GM12878 (cell line): Measurements from ENCODE around the gene RANGAP1. TPM values are rescaled to one million over a fixed set of nuclear protein-coding genes. Genes with fewer than 3 reads are reported as not detected.

Experiments used
- ATAC-seq: fragments of 200-7000 bp; cut with Tn5 transposase; 3 replicates; pipeline ENCODE4 v1.9.1; 2020; ENCODE audit warnings: mild to moderate bottlenecking, moderate library complexity
- BruUV-seq: library from RNA; stranded (reverse); fragments of 400-500 nt; replicated peaks from 2 replicates; lab custom pipeline; 2021; lab: Mats Ljungman, UMichigan
- CTCF ChIA-PET: fragments of 300-600 bp; sonication (Branson Sonifier 250); formaldehyde crosslinking; extraction: SDS; loops from one replicate; lab custom pipeline; 2021; ENCODE audit warnings: inconsistent platforms; lab: Yijun Ruan, JAX
- POLR2A ChIA-PET: fragments of 350-600 bp; formaldehyde crosslinking; extraction: SDS; loops from one replicate; lab custom pipeline; 2021; ENCODE audit warnings: inconsistent platforms; lab: Charles Lee
- RAD21 ChIA-PET: fragments of 300-600 bp; sonication (Branson Sonifier 250); formaldehyde crosslinking; loops from one replicate; lab custom pipeline; 2023; ENCODE audit warnings: antibody characterized with exemption; ENCODE audit not compliant: unreplicated experiment; lab: Charles Lee
- SMC1A ChIA-PET: fragments of 300-600 bp; sonication (Branson Sonifier 250); formaldehyde crosslinking; loops from one replicate; lab custom pipeline; 2023; ENCODE audit not compliant: unreplicated experiment, uncharacterized antibody; lab: Charles Lee
- DNase-seq: peaks from one replicate; pipeline ENCODE4 v3.0.0-alpha.2; 2011; ENCODE audit warnings: low read depth, low spot score
- FAIRE-seq: peaks from 3 replicates; lab custom pipeline; 2011; peaks lifted over from hg19 to GRCh38; lab: Jason Lieb, UNC
- H2AFZ ChIP-seq: 2 replicates; pipeline ENCODE4 v1.6.0; 2011; ENCODE audit warnings: low read depth, low read length, control low read depth; ENCODE audit not compliant: control insufficient read depth
- H3K27ac ChIP-seq: 2 replicates; pipeline ENCODE4 v1.5.1; 2011; ENCODE audit warnings: control low read depth; ENCODE audit not compliant: control insufficient read depth, insufficient read depth
- H3K27me3 ChIP-seq, 2 experiments: replicated peaks in 1 of 2; 2 replicates each; pipeline versions ENCODE4 v1.6.0 to v1.6.1; 2011; ENCODE audit warnings: low read length in 1 of 2; ENCODE audit not compliant: control insufficient read depth in 2 of 2, insufficient read depth in 2 of 2
- H3K36me3 ChIP-seq, 2 experiments: 2 replicates each; pipeline ENCODE4 v1.5.1; 2011; ENCODE audit warnings: low read length in 1 of 2; ENCODE audit not compliant: control insufficient read depth in 2 of 2, insufficient read depth in 2 of 2
- H3K4me1 ChIP-seq: 2 replicates; pipeline ENCODE4 v1.6.1; 2011; ENCODE audit warnings: mild to moderate bottlenecking, low read length, moderate library complexity, mixed read lengths; ENCODE audit not compliant: control insufficient read depth, insufficient read depth
- H3K4me2 ChIP-seq: 2 replicates; pipeline ENCODE4 v1.6.0; 2011; ENCODE audit warnings: control low read depth; ENCODE audit not compliant: control insufficient read depth, insufficient read depth
- H3K4me3 ChIP-seq: fragments of 200-600 bp; sonication (generic); 2 replicates; pipeline ENCODE4 v1.5.1; 2016
- H3K79me2 ChIP-seq: 2 replicates; pipeline ENCODE4 v1.6.0; 2011; ENCODE audit warnings: low read length; ENCODE audit not compliant: control insufficient read depth, insufficient read depth
- H3K9ac ChIP-seq: 2 replicates; pipeline ENCODE4 v1.8.0; 2011; ENCODE audit warnings: low read length, control low read depth, mixed read lengths; ENCODE audit not compliant: control insufficient read depth, insufficient read depth
- H3K9me3 ChIP-seq: replicated peaks from 3 replicates; pipeline ENCODE4 v1.5.1; 2011; ENCODE audit warnings: mild to moderate bottlenecking, low read length; ENCODE audit not compliant: control insufficient read depth, insufficient read depth
- H4K20me1 ChIP-seq: 2 replicates; pipeline ENCODE4 v1.6.0; 2011; ENCODE audit not compliant: control insufficient read depth, insufficient read depth
- CBX3 ChIP-seq: fragments of 200-600 bp; sonication (generic); IDR thresholded peaks from 2 replicates; pipeline ENCODE4 v1.6.1; 2016; ENCODE audit warnings: low read depth, borderline replicate concordance
- IRF4 ChIP-seq: IDR thresholded peaks from 2 replicates; pipeline ENCODE4 v1.6.1; 2011; ENCODE audit warnings: low read depth, low read length
- KAT2A ChIP-seq: conservative IDR thresholded peaks from 2 replicates; pipeline ENCODE4 v1.6.1; 2011; ENCODE audit warnings: low read depth, low read length; ENCODE audit not compliant: control insufficient read depth
- MEF2B ChIP-seq: fragments of 450-650 bp; IDR thresholded peaks from 2 replicates; pipeline ENCODE4 v1.6.1; 2018; ENCODE audit warnings: mild to moderate bottlenecking, moderate library complexity; ENCODE audit not compliant: partially characterized antibody, poor library complexity, severe bottlenecking
- NFXL1 ChIP-seq: fragments of 450-650 bp; IDR thresholded peaks from 2 replicates; pipeline ENCODE4 v1.6.1; 2017; ENCODE audit warnings: antibody characterized with exemption, mild to moderate bottlenecking, borderline replicate concordance
- PAX5 ChIP-seq: IDR thresholded peaks from 2 replicates; pipeline ENCODE4 v1.6.1; 2011; ENCODE audit warnings: low read depth, low read length, borderline replicate concordance
- PAX8 ChIP-seq: fragments of 450-650 bp; IDR thresholded peaks from 2 replicates; pipeline ENCODE4 v1.6.1; 2017; ENCODE audit warnings: mild to moderate bottlenecking, moderate library complexity
- SPI1 ChIP-seq: IDR thresholded peaks from 2 replicates; pipeline ENCODE4 v1.6.1; 2011; ENCODE audit warnings: low read depth, mild to moderate bottlenecking, low read length, moderate library complexity, borderline replicate concordance; ENCODE audit not compliant: insufficient read depth
- TARDBP ChIP-seq: IDR thresholded peaks from 2 replicates; pipeline ENCODE4 v1.6.1; 2016; ENCODE audit warnings: borderline replicate concordance
- WGBS: methylation state at CpG from one replicate; pipeline ENCODE4 v1.1.6; 2016; ENCODE audit warnings: low lambda C conversion rate; ENCODE audit not compliant: insufficient replicate concordance, insufficient coverage; ENCODE audit errors: missing lambda C conversion rate; 5-methylcytosine and 5-hydroxymethylcytosine counted together
- in situ Hi-C: fragments of 300-500 bp; cut with MboI; formaldehyde crosslinking; loops from 9 replicates; pipeline ENCODE4 v1.14.3; 2018; ENCODE audit warnings: mixed read lengths
- intact Hi-C: fragments of 100-400 bp; cut with micrococcal nuclease; formaldehyde crosslinking; loops from one replicate; pipeline ENCODE4 v1.14.2; 2022; ENCODE audit not compliant: unreplicated experiment
- polyA plus RNA-seq, 11 experiments: library from polyadenylated mRNA; depleted of rRNA in 4 of 11; unstranded in 6 of 11; stranded (reverse) in 5 of 11; fragments of >200 nt; fragmentation: Nextera tagmentation in 4 of 11; fragmentation: Illumina TruSeq in 1 of 11; extraction: Ambion mirVana in 4 of 11; extraction: Trizol in 1 of 11; gene quantifications; 1 replicate in 1 of 11; 2 replicates in 10 of 11; pipeline versions ENCODE4 v1.2.1 to v1.2.3, GENCODE V29; 2011 to 2016; ENCODE audit warnings: inconsistent platforms in 2 of 11, missing spikeins in 2 of 11, low read depth in 1 of 11
- total RNA-seq, 4 experiments: library from RNA; depleted of rRNA in 3 of 4; stranded (reverse); fragments of >200 nt in 3 of 4; fragmentation: Illumina TruSeq in 1 of 4; extraction: Trizol in 1 of 4; gene quantifications; 2 replicates each; pipeline versions ENCODE4 v1.2.1 to v1.2.3, GENCODE V29; 2013 to 2021
- TF ChIP-seq, protein P1 (sequence below): IDR thresholded peaks from 2 replicates; pipeline ENCODE4 v1.6.1; 2012; ENCODE audit warnings: low read depth, low read length, improper control_type of control experiment
- TF ChIP-seq, protein P2 (sequence below): IDR thresholded peaks from 2 replicates; pipeline ENCODE4 v1.6.1; 2011; ENCODE audit warnings: borderline replicate concordance, low read depth, mild to moderate bottlenecking, moderate library complexity, mixed read lengths, low read length; ENCODE audit not compliant: insufficient read depth; ENCODE audit errors: extremely low read length
- TF ChIP-seq, protein P3 (sequence below): fragments of 150-350 bp; IDR thresholded peaks from 2 replicates; pipeline ENCODE4 v1.6.1; 2016; ENCODE audit warnings: low read depth, low read length

RANGAP1 gene
- total and polyA plus RNA-seq, 10 of the 15 experiments (the other 5 are each of a cell fraction or from before 2014, with no cell fraction given) = 2.5 to 109 (median 60.2) TPM

DNA sequence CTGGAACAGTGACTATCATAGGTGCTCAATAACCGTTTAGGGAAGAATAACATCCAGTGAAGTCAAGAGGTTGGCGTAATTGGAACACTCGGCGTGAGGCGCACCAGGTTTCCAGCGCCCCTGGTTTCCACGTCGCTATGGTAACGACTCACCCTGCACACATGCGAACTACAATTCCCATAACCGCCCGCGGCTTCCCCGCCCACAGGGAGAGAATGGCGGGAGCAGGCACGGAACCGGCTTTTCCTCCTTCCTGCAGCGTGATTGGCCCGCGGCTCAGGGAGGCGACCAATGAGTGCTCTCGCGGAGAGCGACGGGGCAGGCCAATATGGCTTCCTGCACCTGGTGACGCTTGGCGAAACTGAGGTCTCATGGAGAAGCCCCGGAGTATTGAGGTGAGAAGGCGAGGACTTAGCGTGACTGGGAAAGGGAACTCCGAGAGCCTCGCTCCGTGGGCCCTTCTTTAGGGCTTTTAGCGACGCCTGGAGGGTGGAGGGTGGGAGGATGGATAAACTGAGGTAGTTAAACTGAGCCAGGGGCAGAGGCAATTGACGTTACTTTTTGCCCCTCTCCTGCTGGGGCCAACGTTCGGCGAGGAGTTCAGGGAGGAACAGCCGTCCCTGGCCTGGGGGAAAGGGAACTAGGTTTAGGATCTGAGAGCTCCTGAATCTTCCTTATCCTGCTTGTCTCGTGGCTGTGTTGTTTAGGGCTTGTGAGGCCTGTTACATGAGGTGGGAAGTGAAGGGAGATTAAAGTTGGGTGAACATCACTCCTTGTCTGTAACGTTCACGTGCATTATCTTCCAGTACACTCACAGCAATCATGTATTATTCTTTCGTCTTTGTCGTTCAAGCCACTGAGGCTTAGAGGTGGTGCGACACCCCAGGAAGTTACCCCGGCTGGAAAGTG, 80.7 kb downstream of the RANGAP1 start, which contains the start of gene L3MBTL2 (continued):
- TF ChIP-seq CBX3 (no peak), TARDBP (0 out of 2 replicates have a peak, but pooled peaks have one; percentile 55), NFXL1 (no peak), KAT2A (no peak), PAX5 (peak; percentile 54; the same call in 1 of the 2 replicates), MEF2B (peak; percentile 32), PAX8 (no peak)
- TF ChIP-seq, protein P1, sequence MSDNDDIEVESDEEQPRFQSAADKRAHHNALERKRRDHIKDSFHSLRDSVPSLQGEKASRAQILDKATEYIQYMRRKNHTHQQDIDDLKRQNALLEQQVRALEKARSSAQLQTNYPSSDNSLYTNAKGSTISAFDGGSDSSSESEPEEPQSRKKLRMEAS = no peak; the same call in none of the 2 replicates

DNA sequence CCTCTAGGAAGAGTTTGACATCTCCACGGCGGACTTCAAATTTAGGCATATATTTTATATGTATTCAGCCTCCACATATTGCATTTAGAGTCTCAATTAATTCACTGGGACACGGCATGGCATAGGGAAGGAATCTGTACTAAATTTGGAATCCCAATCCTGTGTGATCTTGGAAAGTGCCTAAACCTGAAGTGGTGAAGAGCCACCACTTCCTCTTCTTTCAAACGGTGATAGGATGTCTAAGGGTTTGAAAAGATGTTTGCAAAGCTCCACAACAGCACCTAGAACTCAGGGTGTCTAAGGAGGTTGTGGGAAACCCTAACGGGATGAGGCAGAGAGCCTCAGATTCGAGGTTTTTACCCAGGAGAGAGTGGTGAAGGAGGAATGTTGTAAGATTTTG, 81.9 kb downstream of the RANGAP1 start:
- no TSS peak for BruUV-seq

More for the DNA sequence above, 81.9 kb downstream of the RANGAP1 start:
- Histone ChIP-seq H3K27me3 (no peaks in the 10 kb centered on the region), H3K27ac (no peak overlapping the region)
- no peak for TF ChIP-seq IRF4
- TF ChIP-seq, protein P2, sequence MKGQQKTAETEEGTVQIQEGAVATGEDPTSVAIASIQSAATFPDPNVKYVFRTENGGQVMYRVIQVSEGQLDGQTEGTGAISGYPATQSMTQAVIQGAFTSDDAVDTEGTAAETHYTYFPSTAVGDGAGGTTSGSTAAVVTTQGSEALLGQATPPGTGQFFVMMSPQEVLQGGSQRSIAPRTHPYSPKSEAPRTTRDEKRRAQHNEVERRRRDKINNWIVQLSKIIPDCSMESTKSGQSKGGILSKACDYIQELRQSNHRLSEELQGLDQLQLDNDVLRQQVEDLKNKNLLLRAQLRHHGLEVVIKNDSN = no peak
- no peak for TF ChIP-seq PAX8
- TF ChIP-seq SPI1 = peak; percentile 14; the same call in 1 of the 2 replicates
- TF ChIP-seq, protein P3, sequence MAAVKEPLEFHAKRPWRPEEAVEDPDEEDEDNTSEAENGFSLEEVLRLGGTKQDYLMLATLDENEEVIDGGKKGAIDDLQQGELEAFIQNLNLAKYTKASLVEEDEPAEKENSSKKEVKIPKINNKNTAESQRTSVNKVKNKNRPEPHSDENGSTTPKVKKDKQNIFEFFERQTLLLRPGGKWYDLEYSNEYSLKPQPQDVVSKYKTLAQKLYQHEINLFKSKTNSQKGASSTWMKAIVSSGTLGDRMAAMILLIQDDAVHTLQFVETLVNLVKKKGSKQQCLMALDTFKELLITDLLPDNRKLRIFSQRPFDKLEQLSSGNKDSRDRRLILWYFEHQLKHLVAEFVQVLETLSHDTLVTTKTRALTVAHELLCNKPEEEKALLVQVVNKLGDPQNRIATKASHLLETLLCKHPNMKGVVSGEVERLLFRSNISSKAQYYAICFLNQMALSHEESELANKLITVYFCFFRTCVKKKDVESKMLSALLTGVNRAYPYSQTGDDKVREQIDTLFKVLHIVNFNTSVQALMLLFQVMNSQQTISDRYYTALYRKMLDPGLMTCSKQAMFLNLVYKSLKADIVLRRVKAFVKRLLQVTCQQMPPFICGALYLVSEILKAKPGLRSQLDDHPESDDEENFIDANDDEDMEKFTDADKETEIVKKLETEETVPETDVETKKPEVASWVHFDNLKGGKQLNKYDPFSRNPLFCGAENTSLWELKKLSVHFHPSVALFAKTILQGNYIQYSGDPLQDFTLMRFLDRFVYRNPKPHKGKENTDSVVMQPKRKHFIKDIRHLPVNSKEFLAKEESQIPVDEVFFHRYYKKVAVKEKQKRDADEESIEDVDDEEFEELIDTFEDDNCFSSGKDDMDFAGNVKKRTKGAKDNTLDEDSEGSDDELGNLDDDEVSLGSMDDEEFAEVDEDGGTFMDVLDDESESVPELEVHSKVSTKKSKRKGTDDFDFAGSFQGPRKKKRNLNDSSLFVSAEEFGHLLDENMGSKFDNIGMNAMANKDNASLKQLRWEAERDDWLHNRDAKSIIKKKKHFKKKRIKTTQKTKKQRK = no peak
- TF ChIP-seq, all 136 proteins: peak for 1
- Histone ChIP-seq H4K20me1 (no peaks in the 10 kb centered on the region), H3K9me3 (no peaks in the 10 kb centered on the region), H3K4me3 (no peak overlapping the region), H3K4me1 (no peaks in the 10 kb centered on the region), H3K9ac (no peak overlapping the region), H3K4me2 (no peak overlapping the region), H3K79me2 (peaks cover 10% of the 10 kb centered on the region), H3K36me3 (no peaks in the 10 kb centered on the region; a peak in 1 of 4 replicates), H2AFZ (no peak overlapping the region)
- intact Hi-C loops (no loop called here), in situ Hi-C loops (no loop called here)
- CTCF ChIA-PET = no interaction called here
- POLR2A ChIA-PET = interaction anchor here (0.6 kb wide), 1 partner anchor 9 kb away, joined by 3 read pairs; no protein-coding TSS in a partner anchor
- 47% methylated on average over 6 of the region's 6 CpGs for WGBS
- FAIRE-seq = no peak
- RAD21 ChIA-PET = no interaction called here
- no peak for ATAC-seq
- SMC1A ChIA-PET = no interaction called here
- no peak for DNase-seq
